GM18519 (cell line): ENCODE results near the gene PPP2R3B.
"Not testable (repeated sequence)": the region's sequence is repeated elsewhere in the genome, so short reads cannot be mapped to it uniquely, and the experiment has no call there.

Experiments
- ATAC-seq: cut with Tn5 transposase; IDR thresholded peaks from one replicate; pipeline ENCODE4 v1.9.1; 2021; ENCODE audit warnings: mild to moderate bottlenecking, moderate library complexity; ENCODE audit not compliant: unreplicated experiment, low FRiP score

PPP2R3B gene

DNA sequence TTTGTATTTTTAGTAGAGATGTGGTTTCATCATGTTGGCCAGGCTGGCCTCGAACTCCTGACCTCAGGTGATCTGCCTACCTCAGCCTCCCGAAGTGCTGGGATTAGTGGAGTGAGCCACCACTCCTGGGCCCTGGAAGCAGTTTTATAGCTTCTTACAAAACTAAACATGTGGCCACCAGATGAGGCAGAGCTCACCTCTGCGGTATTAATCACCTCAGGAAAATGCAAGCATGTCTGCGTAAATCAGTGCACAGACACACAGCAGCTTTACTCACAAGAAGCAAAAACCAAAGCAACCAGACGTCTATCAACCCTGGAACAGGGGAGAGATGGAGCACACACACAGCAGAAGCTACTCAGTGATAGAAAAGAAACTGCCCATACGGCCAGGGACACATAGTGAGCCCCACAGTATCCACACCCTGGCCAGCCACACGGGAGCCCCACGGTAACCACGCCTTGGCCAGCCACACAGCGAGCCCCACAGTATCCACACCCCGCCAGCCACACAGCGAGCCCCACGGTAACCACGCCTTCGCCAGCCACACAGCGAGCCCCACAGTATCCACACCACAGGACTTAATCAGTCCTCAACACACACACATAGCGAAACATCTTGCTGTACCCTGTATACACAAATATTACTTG, 30.2 kb downstream of the PPP2R3B start:
- ATAC-seq = no peak

DNA sequence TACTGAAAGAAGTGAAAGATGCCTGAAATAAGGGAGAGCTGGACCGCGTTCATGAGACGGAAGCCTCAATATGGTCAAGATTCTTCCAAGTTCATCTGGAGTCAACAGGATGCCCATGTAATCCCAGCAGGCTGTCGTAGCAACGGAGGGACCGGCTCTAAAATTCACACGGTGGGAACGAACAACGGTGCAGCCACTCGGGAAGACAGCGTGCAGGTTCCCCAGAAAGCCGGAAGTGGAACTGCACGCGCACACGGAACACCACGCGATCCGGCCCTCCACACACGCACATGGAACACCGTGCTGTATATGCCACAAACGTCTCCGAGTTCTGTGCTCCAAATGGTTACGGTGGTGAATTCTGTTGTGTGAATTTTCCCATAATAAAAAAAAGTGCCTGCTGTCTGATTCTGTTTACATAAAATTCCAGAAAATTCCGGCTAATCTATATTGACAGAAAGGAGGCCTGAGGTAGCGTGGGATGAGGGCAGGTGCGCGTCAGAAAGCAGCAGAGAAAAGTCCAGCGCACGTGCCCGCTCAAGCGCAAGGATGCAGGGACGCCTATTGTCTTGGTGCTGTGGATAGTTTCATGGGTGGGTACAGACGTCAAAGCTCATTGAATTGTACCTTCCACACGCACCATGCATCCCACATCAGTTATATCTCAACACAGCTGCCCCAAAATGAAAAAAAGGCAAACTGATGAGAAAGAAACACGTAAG, 31.2 kb downstream of the PPP2R3B start:
- ATAC-seq = no peak

DNA sequence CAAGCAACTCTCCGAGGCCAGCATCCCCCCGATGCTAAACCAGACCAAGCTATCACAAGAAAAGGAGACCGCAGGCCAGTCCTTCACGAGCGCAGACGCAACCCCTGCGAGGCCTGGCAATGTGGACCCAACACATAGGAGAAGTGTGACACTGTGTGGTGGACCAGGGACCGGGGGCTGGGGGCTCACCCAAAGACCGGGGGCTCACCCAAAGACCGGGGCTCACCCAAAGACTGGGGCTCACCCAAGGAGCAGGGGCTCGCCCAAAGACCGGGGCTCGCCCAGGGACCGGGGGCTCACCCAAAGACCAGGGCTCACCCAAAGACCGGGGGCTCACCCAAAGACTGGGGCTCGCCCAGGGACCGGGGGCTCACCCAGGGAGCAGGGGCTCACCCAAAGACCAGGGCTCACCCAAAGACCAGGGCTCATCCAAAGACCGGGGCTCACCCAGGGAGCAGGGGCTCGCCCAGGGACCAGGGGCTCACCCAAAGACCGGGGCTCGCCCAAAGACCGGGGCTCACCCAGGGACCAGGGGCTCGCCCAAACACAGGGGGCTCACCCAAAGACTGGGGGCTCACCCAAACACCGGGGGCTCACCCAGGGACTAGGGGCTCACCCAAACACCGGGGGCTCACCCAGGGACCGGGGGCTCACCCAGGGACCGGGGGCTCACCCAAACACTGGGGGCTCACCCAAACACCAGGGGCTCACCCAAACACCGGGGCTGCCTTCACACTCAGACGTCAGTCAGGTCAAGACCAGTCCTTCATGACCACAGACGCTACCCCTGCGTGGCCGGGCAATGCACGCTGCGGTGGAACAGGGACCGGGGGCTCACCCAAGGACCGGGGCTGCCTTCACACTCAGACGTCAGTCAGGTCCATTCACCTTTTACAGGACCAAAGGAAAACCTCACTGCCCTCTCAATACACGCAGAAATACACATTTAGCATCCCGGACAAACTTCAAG, 32.9 kb downstream of the PPP2R3B start:
- ATAC-seq = no peak

DNA sequence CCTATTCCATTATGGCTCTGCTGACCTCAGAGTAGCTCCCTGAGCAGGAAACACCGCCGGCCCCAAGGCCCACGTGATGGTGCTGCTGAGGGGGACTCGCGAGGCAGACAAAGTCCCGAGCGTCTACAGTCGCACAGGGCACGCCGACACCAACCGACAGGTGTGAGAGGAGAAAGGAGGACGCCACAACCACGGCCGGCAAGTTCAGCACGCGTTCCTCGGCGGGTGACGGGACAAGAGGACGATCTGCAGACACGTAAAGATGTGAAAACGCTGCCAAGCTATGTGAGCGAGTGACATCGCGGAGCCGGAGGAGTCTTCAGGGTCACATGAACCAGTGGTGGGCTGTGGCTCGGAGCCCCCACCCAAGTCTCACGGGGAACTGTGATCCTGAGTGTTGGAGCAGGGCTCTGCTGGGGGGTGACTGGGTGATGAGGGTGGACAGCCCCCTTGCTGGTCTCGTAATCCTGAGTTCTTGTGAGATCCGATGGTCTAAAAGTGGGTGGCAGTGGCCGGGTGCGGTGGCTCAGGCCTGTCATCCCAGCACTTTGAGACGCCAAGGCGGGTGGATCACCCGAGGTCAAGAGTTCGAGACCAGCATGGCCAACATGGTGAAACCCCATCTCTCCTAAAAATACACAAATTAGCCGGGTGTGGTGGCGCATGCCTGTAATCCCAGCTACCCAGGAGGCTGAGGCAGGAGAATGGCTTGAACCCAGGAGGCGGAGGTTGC, 34.0 kb downstream of the PPP2R3B start:
- ATAC-seq = no peak

DNA sequence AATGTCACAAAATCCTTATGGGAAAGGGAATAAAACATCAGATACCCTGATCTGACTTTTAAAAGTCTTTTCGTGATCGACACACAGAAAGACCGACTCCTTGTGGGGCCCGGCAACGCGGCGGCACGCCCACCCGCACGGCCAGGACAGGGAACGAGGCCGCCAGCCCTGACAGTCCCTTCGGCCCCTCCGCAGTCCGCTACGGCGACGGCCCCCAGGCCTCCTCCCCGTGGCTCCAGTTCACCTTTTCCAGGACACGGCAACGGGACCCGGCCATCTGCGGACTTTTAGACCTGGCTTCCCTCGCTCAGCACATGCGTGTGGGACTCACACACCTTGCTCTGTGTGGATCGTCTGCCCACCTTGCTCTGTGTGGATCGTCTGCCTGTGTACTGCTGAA, 34.5 kb downstream of the PPP2R3B start:
- no peak for ATAC-seq

DNA sequence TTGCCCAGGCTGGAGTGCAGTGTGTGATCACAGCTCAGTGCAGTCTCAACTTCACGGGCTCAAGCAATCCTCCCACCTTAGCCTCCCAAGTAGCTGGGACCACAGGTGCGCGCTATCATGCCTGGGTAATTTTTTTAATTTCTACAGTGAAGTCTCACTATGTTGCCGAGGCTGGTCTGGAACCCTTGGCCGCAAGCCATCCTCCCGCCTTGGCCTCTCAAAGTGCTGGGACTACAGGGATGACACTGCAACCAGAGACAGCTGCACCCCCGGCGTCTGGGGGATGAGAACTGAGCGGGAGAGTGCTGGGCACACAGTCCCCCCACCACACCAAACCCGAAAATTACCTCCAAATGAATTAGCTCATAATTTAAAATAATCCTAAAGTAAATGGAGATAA, 35.0 kb downstream of the PPP2R3B start:
- ATAC-seq = no peak

DNA sequence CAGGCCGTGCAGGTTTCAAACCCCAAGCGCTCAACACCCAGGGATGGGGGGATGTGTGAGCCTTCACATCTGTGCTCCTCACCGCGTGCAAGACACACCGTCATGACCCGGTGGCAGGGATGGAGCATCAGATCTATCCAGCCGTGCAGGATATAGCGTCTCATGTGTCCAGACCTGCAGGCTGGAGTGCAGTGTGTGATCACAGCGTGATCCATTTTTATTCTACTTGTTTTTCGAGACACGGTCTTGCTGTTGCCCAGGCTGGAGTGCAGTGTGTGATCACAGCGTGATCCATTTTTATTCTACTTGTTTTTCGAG, 35.4 kb downstream of the PPP2R3B start:
- ATAC-seq = not testable (repeated sequence)

DNA sequence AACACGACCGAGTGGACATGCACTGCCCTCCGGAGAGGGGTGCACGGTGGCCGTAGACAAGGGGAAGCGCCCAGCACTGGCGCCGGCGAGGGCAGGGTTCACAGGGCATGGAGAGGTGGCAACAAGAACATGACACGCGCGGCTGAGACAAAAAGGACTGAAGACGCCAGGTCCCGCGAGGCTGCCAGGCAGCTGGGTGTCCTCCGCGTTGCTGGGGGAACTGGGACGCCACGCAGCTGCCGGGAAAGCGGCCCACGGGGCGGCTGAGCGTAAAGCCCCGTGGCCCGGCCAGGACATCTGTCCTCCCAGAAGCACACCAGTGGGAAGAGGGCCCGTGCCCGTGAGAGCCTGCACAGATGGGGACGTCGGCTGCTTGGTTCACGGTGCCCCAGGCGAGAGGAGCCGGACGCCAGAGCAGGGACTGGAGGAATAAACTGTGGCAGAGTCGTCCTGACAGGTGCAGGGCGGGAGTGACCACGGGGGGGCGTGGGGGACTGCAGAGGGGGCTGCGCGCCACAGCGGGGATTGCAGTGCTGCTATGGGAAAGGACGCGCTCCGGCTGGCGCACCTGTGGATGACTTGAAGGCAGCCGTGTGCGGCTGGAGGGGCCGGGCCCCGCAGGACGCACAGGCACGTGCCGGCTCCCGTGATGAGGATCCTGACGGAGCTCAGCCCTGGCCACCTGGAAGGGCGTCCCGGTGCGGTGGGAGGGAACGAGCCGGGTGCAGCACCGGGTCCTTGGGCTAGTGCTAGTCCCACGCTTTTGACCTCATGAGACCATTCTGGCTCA, 36.0 kb downstream of the PPP2R3B start:
- ATAC-seq = no peak

DNA sequence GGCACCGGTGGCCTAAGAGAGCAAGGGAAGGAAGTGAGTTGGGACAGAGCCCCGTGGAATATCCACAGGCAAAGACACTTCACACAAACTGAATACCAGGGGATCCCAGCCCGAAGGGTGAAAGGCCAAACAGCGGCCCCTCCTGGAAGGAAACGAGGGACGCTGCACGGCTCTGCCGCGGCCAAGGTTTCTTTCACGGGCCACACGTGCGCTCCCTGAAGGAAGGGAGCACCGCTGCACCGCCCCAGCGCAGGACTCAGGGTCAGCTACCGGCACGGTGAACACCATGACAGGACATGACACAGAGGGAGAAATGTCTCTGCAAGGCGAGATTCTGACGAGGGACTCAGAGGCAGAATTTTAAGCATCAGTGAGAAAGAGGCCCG, 36.6 kb downstream of the PPP2R3B start:
- ATAC-seq = no peak

DNA sequence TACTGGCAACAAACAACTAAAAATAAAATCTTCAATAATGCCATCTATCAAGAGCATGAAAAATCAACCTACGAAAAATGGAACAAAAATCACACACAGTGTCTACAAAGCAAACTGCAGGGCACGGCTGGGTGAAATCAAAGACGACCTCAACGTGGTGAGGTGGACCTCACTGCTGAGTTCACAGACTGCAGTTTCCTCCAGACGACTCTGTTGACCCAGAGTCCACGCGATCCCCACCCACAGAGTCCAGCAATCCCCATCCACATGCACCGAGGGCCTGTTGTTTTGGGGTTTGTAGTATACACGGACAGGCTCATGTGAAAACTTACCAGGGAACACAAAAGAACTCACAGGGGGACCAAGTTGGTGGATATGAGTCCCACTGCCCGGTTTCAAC, 37.0 kb downstream of the PPP2R3B start:
- ATAC-seq = no peak

DNA sequence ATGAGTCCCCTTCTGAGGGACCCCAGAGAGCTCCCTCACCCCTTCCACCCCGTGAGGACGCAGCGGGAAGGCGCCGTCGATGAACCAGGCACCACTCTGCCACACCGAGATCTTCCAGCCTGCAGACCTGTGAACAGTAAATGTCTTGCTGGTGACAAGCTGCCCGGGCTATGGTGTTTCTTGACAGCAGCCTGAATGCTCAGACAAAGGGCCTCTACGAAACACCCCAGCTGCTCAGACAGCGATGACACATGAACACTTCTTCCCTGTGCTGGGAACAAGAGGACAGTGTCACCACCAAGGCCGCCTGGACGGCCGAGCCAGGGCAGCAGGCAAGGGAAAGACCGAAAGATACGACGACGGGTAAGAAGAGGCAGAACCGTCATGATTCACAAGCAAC, 37.5 kb downstream of the PPP2R3B start:
- no peak for ATAC-seq

DNA sequence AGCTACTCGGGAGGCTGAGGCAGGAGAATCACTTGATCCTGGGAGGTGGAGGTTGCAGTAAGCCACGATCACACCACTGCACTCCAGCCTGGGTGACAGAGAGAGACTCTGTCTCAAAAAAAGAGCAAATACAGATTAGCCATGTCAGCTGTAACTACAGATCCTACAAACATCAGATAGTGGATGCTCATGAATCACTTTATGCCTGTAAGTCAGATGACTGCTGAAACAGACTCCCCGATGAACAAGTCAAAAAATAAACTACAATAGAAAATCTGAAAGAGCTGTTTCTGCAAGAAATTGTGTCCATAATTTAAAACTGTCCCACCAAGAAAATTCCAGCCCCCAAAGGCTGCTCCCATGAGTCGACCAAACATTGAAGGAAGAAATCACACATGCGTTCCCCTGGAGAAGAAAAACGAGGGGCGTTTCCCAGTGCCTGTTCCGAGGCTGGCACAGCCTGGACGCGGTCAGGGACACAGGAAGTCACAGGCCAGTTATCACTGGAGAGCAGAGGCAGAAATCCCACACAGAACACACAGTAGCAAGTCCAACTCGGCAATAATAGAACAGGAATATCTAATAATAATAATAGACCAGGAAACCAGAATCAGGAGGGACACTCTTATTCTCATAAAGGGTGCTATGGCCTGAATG, 38.1 kb downstream of the PPP2R3B start:
- ATAC-seq = no peak

DNA sequence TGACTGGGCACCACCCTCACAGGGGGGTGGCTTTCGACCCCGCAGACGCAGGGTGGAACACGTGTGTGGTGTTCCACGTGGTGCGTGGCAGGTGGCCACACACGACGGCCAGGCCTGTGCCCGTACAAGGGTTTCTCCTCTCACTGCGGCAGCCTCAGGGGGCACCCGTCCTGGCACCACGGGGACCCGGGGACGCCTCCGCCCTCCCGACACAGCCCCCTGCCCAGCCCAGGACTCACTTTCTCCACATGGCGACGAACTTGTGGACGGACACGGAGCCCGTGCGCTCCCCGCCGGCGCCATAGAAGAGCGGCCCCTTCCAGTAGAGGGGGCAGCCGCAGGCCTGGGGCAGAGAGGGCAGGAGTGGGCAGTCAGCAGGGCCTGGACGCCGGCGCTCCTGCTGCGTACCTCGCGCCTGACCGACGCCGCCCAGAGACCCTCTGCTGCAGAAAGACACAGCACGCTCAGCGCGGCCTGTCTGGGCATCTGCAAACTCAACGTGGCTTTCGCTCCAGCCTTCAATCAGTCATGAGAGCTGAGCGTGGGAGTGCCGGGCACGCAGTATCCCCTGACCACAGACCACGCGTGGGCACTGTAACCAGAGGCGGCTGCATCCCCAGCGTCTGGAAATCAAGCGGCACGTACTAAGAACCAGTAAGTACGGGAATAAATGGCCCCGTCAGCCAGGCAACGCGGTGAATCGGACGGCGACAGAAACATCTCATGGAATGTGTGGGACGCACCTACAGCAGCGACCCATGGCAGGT, 39.2 kb downstream of the PPP2R3B start:
- no peak for ATAC-seq

DNA sequence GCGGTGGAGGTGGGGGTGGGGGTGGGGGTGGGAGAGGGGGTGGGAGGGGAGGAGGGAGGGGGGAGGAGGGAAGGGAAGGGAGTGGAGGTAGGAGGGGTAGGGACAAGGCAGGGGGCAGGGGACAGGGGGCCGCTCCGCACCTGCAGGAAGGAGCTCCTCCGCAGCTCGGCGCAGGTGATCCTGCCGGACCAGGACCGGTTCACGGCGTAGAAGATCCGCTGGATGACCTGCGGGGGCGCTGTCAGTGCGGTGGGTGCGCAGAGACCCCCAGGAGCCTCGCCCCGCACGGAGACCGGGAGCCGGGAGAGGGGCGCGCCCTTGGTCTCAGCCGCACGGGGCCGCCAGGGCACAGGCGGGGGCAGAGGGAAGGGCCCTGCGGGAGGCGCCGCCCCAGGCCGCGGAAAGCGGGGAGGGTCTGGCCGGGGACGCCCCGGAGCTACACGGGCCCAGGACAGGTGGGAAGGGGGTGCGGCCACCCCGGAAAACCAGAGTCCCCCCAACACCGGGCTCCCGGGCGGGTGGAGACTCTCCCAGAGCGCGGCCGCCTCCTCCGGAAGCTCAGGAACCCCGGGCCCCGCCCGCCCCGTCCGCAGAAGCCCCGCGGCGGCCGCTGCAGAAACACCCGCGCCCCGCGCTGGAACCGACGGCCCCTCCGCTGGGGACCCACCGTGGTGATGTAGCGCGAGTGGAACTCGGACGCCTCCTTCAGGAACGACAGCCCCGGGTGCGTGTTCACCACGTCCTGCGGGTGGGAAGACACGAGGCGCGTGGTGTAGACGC, 40.5 kb downstream of the PPP2R3B start:
- no peak for ATAC-seq

DNA sequence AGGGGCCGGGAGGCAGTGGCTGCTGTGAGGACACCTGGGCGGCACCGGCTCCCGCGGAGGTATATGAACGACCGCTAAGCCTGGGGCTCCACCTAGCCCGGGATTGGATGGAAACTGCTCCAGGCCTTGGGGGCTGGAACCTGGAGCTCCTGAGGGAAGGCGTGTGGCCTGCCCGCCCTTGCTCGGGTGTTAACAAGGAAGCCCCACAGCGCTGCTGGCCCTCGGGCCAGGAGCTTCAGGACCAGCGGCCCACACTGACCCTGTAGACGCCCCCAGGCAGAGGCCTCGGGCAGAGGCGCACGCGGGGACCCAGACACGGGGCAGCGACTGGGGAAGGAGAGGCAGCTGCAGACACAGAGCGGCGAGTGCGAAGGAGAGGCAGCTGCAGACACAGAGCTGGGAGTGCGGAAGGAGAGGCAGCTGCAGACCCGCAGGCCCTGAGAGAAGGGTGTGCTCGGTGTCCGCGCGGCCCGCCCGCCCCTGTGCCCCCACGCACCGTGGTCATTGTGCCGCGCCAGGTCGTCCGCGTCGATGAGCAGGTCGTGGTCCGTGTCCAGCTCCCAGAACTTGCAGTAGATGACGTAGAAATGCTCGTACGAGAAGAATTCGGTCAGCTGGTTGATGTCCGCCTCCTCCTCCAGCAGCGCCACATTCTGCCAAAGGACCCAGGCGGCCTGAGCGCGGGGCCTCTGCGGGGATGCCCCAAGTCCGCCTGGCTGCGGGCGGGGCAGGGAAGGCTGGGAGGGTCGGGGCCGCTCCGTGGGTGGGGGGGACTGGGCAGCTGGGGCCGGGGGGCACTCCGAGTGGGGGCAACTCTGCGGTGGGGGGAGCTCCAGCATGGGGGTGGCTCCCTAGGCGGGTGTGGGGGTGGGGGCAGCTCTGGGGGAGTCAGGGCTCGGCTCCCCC, 41.4 kb downstream of the PPP2R3B start:
- ATAC-seq = no peak

DNA sequence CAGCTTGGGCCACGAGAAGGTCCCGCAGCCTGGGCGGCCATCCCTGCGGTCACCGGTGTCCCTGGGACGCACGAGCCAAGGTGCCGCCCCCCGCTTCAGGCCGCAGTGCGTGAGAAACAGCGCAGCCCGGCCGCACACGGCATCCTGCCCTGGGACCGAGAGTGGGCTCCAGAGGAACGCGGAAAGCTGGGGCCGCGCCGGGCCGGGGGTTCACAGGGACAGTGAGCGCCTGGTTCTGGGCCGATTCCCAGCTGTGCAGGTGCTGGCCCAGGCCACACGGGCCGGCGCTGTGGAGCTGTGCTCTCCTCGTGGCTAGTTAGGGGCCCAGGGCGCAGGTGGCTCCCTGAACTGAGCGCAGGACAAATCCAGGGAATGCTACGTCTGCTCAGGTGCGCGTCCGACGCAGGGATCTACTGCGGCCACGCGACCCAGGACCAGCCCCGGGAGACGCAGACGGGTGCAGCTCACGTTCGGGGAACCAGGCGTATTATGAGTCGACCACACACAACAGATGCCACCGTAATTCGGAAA, 42.3 kb downstream of the PPP2R3B start:
- ATAC-seq = no peak
